GM19372 (cell line): ENCODE measurements around the gene TLR9.
"Not testable (repeated sequence)": the region's sequence is repeated elsewhere in the genome, so short reads cannot be mapped to it uniquely, and the experiment has no call there.

ENCODE experiments used
- ATAC-seq: cut with Tn5 transposase; IDR thresholded peaks from one replicate; pipeline ENCODE4 v1.9.1; 2021; ENCODE audit warnings: mild to moderate bottlenecking, low read depth, moderate library complexity; ENCODE audit not compliant: unreplicated experiment

TLR9 gene

DNA sequence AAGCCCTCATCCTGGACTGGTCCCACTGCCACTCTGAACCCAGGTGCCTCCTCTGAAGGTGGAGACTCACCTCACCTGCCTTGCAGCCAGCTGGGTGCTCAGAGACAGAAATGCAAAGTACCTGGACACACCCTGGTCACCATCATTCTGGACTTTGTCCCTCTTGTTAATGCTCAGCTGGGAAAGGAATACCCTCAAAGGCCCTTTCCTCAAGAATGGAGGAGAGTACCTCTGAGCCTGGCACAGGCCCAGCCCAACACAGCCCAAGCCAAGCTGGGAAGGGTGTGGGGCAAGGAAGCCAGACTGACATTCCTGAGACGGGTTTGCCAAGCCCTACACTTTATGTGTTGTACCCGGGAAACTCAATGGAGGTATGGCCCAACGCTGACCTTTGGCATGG, 28.5 kb downstream of the TLR9 start:
- ATAC-seq, result no peak

DNA sequence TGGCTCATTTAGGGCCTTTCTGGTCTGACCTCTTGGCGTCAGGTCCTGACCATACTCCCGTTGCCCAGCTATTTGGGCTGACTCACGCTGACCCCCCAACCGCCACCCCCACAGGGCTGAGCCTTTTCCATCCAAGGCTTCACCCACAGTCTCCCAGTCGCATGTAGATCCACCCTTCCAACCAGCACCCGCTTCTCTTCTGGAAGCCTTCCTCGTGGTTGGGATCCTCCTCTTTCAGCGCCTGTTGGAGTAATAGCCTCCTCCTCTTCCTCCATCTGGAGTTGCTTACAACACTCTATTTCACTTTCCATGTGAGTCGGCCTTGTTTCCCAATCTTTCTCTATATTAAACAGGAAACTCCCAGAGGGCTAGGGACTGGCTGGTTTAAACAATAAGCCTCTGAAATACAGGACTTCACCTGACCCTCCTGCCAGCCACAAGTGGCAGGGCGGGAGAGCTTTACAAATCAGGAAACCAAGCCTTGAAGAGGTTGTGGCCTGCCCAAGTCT, 29.6 kb downstream of the TLR9 start:
- no peak for ATAC-seq

DNA sequence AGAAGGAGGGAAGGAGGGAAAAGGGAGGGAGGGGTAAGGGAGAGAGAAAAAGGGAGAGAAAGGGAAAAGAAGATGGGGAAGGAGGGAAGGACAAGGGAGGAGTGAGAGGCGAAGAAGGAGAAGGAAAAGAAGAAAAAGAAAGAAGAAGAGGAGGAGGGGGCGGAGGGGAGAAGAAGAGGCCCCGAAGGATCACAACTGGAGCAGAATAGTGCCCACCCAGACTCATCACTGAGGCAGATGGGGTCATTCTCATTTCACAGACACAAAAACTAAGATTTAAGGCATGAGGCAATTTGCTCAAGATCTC, 30.2 kb downstream of the TLR9 start:
- no peak for ATAC-seq

DNA sequence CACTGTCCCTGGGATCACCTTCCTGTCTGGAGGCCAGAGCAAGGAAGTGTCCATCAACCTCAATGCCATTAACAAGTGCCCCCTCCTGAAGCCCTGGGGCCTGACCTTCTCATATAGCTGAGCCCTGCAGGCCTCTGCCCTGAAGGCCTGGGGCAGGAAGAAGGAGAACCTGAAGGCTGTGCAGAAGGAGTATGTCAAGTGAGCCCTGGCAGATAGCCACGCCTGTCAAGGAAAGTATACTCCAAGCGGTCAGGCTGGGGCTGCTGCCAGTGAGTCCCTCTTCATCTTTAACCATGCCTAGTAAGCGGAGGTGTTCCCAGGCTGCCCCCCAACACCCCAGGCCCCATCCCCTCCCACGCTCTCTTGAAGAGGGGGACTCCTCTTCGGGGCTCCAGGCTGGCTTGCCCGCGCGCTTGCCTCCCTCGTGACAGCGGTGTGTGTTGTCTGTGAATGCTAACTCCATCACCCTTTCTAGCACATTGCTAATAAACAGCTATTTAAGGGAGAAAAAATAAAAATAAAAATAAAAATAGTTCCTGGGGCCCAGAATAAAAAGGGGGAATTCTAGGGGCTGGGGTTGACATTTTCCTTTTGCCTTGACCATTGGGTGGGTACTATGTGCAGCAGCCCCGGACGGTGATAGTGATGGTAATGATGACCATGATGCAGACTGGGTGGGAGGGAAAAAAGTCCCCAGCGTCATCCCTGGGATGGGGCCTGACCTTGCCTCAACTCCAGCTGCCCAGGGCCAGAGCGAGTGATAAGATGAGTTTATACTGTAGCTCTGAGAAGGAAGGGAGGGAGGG, 30.8 kb downstream of the TLR9 start:
- no peak for ATAC-seq

DNA sequence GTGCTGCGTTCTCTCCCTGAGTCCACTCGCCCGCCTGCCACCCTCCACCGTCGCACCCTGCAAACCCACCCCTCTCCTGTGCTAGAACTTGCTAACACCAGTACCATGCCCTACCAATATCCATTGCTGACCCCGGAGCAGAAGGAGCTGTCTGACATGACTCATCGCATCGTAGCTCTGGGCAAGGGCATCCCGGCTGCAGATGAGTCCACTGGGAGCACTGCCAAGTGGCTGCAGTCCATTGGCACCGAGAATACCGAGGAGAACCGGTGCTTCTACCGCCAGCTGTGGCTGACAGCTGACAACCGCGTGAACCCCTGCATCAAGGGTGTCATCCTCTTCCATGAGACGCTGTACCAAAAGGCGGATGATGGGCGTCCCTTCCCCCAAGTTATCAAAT, 32.4 kb downstream of the TLR9 start:
- no peak for ATAC-seq

DNA sequence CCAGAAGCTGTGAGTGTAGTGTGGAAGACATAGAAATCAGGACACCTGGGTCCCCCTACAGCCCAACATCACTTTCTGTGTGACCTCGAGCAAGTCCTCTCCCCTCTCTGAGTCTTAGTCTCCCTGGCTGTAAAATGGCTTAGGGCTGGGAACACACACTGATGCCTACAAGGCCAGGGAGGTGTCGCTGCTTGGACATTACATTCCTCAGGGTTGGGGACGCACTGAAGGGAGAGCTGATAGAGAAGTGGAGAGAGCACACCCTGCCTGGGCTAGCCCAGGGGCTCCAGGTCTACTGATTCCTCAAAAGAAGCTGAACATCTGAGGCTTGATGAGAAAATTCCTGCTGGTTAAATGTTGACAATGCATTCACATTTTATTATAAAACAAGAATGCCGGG, 33.8 kb downstream of the TLR9 start:
- ATAC-seq, result no peak

DNA sequence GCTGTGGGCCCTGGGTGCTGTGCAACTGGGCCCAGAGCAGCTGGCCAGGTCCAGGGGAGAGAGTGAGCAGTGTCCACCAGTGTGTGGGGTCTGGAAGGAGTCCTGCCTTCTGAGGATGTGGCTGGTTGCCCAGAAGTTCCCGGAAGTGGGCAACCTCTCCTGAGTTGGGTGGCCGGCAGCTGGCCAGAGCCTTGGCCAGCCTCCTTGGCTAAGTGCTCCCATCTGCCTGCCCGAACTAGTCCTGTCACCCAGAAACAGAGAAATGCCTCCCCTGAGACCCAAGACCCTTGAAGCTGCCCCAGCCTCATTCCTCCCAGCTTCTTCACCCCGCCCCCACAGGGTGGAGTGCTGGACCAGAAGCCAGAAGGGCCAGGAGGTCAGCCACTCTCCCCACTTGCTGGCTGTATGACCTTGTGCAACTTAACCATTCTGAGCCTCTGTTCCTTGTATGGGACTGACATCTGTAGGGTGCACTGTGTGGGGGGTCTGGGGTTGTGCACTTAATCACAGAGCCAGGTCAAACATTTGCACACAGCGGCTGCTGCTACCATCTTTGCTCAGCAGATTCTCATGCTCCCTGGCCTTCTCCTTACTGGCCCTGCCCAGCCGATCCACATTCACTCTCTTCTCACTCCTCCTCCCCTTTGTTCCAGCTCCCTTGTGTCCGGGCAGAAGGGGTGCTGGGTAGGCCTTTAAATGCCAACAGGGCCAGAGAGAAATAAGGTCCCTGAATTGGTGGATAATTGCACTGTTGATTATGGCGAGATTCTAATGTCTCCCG, 35.0 kb downstream of the TLR9 start:
- no peak for ATAC-seq

DNA sequence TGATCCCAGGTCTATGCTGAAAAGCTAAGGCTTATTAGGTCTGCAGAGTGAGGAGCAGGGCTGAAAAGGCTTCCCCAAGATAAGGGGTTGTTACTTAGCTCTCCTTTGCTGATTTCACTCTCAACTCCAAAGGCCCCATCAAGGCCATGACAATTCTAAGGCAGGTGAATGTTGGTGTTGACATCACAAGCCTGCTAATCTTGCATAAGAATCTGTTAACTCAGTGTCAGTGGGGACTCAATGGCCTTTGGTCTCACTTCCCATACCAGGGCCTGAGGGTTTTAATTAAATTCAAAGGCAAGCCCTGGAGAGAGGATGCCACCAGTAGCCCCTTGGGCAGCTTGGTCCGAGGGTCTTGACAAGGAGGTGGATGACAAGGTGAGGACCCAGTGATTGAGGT, 36.9 kb downstream of the TLR9 start:
- no peak for ATAC-seq

DNA sequence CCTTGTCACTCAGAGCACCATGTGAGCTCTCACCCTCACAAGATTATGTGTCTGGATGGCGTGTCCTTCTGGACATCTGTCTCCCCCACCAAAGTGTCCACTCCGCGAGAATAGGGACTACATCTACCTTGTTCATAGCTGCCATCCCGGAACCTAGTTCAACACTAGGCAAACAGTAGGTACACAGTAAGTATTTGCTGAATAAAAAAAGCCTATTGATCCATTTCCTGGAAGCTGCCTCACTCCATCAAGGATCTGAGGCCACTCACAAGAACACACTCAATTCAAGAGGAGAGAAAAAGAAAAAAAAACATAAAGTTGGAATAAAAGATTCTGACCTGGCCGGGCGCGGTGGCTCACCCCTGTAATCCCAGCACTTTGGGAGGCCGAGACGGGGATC, 38.7 kb downstream of the TLR9 start:
- no peak for ATAC-seq

DNA sequence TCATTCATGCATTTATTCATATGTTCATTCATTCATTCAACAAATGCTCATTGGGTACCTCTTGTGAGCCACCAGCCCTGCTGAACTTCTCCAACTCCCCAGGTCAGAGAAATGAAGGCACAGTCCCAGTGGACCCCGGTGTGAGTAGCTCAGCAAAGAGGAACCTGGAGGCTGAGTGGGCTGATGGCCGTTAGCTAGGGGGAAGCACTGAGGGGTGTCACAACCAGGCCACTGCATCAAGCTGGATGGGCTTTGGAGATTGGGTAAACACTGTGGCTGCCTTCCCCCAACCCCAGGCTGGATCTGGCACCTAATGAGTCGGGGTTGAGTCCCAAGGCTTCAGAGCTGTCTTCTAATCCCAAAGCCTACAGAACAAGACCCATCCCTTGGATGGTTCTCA, 39.6 kb downstream of the TLR9 start:
- ATAC-seq, result no peak

DNA sequence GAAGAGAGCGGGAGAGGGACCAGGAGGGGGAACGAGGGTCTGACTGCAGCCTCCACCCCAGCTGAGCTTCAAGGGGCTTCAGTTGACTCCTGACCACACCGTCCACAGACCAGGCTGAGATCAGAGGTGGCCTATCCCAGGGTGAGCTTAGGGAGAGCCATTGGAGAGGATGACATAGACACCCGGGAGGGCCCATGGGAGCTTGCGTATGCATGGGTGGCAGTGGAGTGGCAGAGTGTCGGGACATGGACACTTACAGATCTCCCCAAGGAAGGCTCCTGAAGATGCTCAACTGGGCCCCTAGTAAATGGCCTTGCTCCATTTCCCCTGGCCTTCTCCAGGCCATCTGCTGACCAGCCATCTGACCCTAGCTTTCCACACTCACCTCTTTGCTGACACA, 40.1 kb downstream of the TLR9 start:
- ATAC-seq, result no peak

DNA sequence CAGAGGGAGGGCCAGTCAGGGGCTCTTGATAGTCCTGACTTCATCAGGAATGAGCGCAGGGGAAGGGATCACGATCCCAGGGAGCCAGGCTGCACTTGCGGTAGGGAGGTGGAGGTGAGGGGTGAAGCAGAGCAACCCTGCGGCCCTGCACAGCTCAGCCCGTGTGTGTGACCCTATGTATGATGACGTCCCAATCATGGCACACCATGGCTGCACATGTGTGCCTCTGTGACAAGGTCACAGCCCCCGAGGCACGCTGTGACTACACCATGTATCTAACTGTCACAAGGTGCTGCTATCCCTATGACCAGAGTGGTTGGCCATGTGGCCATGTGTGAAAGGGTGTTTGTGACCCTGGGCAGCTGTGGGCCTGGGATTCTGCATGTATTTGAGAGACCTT, 40.8 kb downstream of the TLR9 start:
- ATAC-seq, result no peak

DNA sequence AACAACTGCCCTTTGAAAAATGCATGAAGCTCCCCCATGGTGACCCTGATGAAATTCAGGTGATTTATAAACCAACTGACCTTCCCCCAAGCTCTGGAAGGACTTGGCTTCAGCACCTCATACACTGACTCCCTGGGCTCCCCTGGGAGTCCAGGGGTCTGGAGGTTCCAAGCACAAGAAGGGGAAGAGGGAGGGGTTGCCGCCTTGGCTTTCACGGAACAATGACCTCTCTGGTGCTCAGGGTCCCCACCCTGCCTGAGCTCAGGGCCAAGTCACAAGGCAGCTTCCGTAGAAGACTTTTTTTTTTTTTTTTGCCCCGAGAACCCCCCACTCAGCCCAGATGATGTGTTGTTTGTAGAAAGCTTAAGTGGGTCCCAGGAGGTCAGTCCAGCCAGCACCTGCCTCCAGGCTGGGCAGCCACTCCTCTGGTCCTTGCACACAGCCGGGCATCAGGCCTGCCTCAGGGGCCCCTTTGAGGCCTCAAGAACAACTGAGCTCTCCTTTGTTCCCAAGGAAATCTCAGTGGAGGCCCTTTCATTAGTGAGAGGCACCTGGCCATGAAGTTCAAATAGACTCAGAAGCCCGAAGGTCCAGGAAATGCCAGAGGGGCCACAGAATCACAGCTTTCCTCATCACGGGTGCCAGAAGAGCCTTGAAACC, 41.5 kb downstream of the TLR9 start:
- ATAC-seq, result no peak

DNA sequence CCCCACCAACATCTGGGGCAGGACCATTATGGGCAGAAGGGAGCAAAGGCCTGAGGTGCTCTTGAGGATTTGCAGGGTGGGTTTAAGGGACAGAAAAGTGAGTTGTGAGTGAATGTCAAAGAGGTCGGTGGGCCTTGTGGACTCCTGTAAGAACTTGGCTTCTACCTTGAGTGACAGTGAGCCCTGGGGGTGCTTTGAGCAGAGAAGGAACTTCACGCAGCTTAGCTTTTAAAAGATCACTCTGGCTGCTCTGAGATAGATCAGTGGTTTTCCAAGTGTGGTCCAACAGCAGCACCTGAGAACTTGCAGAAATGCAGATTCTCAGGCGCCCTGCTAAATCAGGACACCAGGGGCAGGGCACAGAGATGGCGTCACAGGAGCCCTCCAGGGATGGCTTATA, 42.8 kb downstream of the TLR9 start:
- ATAC-seq, result no peak

DNA sequence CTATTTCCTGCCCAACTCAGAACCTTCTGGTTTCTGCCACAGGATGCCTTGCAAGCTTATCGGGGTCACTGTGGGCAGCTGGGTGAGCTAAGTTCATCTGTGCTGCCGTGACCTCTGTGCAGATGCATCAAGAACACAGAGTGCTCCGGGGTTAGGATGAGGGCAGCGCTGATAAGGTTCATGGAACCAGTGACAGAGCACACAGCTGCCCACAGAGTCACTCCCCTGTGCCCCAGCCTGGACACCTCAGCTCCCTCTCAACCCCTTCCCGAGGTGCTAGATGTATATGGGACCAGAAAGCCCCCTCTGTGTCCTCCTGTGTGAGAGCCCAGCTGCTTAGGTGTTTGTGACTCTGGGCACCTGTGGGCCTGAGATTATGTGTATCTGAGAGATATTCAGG, 43.2 kb downstream of the TLR9 start:
- no peak for ATAC-seq

DNA sequence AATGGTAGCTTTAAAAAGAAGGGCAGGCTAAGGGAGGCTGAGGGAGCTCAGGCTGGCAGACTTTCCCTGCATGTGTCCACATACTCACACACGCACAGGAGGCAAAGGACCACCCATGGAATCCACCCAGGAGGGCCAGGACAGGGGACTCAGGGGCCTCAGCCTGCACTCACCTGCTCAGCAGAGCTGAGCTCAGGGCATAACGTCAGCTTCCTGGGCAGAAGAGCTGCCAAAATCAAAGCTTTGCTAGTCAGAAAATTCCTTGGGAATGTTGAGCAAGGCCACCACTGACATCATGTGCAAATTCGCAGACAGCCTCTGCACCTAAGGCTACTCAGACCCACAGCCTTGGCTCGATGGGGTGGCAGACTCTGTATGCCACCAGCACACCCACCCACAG, 43.9 kb downstream of the TLR9 start:
- no peak for ATAC-seq

DNA sequence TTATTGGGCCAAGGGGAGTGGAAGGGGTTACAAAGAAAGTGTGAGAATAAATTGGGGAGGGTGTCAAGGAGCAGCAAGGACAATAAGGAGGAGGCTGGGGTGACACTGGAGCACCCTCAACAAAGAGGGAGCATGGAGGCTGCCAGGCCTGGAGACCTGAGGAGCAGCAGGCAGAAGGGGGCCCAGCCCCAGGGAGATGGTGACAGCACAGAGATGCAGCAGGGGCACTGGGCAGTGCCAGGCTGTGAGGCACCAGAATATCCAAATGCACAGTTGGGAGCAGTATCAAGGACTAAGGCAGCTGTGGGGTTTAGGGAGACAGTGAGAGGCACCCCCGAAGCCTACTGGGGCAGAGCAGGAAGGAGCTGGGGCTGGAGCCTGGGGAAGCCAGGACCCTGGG, 46.9 kb downstream of the TLR9 start:
- no peak for ATAC-seq

DNA sequence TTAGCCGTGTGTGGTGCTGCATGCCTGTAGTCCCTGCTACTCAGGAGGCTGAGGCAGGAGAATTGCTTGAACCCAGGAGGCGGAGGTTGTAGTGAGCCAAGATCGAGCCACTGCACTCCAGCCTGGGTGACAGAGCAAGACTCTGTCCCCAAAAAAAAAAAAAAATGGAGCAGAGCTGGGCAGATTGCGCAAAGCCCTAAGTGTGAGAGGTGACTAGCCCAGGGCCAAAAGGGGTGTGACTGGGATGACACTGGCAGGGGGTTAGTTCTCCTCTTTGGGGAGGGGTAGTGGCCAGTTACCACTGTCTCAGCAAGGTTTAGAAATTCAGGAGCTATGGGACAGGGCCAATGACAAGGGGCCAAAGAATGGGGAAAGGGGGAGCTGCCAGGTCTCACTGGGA, 47.3 kb downstream of the TLR9 start:
- not testable (repeated sequence) for ATAC-seq

DNA sequence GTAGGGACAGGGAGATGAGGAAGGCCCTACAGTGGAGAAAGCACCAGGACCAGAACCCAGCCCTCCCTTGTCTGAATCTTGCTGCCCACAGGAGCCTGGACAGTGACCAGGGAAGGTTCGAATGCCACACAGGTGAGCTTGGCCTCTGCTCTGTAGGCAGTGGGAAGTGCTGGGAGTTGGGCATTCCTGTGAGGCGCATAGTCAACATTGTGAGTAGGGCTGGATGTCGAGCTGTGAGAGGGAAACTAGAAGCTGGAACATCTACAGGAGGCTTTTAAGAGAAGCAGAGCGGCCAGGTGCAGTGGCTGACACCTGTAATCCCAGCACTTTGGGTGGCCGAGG, 47.8 kb downstream of the TLR9 start:
- ATAC-seq, result no peak

DNA sequence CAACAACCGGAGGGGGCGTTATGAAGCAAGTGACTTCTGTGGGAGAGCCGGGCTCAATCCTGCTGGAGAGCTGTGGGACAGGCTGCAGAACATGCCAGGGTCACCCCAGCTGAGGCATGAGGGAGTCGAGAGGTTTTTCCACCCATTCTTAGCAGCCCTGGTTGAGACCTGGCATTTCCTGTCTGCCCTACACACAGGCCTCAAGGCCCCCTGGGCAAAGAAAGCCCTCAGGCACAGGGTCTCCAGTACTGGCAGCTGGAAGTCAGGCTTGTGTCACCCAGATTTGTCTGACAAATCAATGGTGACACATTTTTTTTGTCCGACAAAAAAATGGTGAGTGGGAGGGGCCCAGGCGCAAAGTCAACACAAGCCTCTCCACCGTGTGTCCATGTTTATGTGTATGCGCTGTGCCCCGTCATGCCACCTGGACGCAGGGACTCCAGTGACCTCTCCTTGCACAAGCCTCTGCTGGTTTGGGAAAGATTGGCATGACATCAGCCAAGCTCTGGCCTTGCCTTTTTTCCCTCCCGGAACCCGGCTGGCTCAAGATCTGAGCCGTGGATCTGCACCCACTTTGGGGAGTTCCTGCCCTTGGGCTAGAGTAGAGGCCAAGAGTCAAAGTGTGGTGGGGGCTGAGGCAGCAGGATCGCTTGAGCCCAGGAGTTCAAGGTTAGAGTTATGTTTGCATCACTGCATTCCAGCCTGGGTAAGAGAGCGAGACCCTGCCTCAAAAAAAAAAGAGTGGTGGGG, 48.3 kb downstream of the TLR9 start:
- no peak for ATAC-seq

DNA sequence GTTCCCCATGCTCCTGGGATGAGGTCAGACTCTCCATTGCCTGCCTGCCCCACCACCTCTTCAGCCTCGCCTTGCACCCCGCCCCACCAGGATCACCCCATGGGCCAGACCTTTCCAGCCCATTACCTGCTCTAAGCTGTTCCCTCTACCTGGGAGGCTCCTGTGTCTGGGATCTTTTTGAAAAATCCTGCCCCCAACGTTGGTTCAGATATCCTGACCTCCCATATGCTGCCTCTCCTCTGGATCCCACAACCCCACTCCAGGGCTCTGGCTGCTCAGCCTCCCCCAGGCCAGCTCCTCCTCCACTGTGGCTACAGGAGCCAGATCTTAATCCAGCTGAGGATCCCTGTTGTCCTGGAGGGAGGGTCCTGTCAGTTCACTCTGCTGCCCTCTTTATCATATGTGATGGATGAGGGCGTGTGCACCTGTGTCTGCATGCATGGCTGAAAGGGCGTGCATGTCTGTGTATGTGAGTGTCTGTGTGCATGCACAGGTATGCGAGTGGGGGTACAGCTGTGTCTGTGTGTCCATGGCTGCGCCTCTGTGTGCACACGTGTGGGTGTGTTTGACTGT, 49.2 kb downstream of the TLR9 start:
- ATAC-seq, result no peak
